ES-I3 (cell line): Measurements from ENCODE around the gene FYB1.

ENCODE experiments used
- H3K36me3 ChIP-seq: 2 replicates; pipeline ENCODE4 v1.6.1; 2013; ENCODE audit warnings: mild to moderate bottlenecking, low read length, control low read depth, moderate library complexity; ENCODE audit not compliant: insufficient read depth
- H3K4me1 ChIP-seq: 2 replicates; pipeline ENCODE4 v1.6.1; 2013; ENCODE audit warnings: mild to moderate bottlenecking, control low read depth, low read length; ENCODE audit not compliant: insufficient read depth
- H3K9ac ChIP-seq: 2 replicates; pipeline ENCODE4 v1.6.1; 2013; ENCODE audit warnings: low read depth, mild to moderate bottlenecking, low read length, moderate library complexity
- H3K9me3 ChIP-seq: 2 replicates; pipeline ENCODE4 v1.6.1; 2013; ENCODE audit warnings: mild to moderate bottlenecking, low read length, moderate library complexity; ENCODE audit not compliant: control insufficient read depth, insufficient read depth

The FYB1 gene

DNA sequence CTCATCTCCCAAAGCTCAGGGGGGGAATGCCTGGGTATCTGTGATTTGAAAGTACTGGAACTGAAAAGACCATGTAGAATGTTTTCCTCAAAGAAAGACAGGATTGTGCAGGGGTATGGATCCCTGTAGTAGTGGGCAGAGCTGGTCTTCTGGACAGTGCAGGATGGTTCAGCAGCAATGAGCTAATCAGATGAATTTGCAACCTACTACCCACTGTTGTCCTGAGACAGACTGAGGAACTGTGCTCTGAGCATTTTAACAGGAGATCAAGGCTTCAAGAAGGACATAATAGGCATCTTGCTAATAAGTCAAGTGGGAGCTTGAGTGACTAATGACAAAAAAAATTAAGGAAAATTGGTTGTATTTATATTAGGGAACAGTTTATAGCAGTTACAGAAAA is 61.7 kb downstream of the FYB1 start:
- H3K36me3 ChIP-seq: no peaks in the 10 kb centered on the region
- no peaks in the 10 kb centered on the region for H3K9me3 ChIP-seq
- no peak overlapping the region for H3K9ac ChIP-seq
- no peaks in the 10 kb centered on the region for H3K4me1 ChIP-seq

DNA sequence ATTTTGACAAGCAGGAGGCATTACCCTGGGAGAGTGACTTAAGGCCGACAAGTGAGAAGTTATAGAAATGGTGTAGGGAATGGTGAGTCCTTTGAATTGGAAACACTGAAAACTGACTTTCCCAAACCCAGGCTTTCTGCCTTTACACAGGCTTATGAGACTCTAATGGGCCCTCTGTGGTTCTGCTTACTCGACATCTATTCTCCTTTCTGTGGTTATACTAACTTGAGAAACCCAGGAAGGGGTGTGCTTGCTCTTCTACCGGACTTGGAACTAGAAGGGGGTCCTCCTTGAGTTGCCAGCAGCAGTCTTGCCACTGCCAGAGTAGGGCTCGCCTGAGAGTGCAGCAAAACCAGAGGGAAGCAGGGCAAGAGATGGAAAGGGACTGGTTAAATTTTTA is 63.3 kb downstream of the FYB1 start:
- Histone ChIP-seq H3K4me1 (no peaks in the 10 kb centered on the region), H3K36me3 (no peaks in the 10 kb centered on the region), H3K9me3 (no peaks in the 10 kb centered on the region), H3K9ac (no peak overlapping the region)

DNA sequence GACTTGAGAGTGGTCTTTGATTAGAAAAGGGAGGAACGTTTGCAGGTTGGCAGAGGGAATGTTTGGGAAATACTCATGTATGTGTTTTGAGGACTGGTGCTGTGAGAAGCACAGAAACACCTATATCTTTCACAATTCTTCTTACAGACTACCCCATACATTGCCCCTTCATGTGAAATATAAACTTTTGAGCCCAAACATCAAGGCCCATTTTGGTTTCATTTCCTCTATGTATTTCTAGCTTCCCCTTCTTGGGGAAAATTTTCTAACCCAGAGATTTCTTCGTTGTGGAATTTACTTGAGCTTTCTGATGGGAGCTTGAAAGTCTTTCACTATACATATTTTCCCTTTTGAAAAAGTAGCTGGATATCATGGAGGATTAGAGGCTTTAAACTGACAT is 67.6 kb downstream of the FYB1 start:
- no peaks in the 10 kb centered on the region for H3K36me3 ChIP-seq

DNA sequence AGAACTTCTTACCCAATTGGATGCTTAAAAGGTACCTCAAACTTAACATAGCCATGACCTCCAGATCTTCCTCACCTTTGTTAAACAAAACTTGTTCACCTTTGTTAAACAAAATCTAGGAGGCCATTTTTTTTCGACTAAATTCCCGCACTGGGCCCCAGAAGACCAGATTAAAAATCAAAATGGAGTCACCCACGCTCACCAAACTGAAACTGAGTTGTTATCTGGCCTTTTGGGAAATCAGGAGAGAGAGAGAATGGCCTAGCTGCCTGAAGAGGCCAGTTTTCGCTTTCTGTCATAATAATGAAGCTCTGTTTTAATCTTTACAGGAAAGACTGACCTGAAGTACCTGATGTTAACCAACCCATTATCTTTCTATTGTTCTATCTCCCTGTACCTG is 69.4 kb downstream of the FYB1 start:
- Histone ChIP-seq H3K4me1 (no peaks in the 10 kb centered on the region), H3K9me3 (no peaks in the 10 kb centered on the region), H3K36me3 (no peaks in the 10 kb centered on the region), H3K9ac (no peak overlapping the region)

More for the DNA sequence above, 67.6 kb downstream of the FYB1 start:
- H3K9me3 ChIP-seq: no peaks in the 10 kb centered on the region
- no peak overlapping the region for H3K9ac ChIP-seq
- no peaks in the 10 kb centered on the region for H3K4me1 ChIP-seq

DNA sequence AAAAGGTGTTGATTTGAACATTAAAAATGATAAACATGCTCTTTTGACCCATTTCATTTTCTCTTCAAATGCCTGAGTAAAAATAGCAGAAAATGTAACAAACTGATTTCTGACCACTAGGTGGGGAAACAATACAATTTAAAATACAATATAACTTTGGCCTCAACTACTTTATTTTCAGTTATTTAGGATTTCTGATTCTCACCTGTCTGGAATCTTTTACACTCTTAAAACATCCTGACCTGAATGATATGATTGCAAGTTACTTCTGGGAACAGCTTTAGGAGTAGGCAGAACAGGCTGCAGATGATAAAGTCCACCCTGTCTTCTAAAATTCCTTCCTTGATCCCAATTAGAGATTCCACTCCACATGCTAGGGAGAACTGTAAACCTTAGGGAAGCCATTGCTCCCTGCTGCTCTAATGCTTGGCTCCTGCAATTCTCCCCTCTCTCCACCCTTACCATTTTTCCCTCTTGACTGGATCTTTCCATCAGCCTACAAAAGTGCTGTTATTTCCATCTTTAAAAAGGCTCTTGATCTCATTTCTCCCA is 70.3 kb downstream of the FYB1 start:
- H3K9ac ChIP-seq: no peak overlapping the region
- H3K36me3 ChIP-seq: no peaks in the 10 kb centered on the region
- H3K4me1 ChIP-seq: no peaks in the 10 kb centered on the region
- H3K9me3 ChIP-seq: no peaks in the 10 kb centered on the region

DNA sequence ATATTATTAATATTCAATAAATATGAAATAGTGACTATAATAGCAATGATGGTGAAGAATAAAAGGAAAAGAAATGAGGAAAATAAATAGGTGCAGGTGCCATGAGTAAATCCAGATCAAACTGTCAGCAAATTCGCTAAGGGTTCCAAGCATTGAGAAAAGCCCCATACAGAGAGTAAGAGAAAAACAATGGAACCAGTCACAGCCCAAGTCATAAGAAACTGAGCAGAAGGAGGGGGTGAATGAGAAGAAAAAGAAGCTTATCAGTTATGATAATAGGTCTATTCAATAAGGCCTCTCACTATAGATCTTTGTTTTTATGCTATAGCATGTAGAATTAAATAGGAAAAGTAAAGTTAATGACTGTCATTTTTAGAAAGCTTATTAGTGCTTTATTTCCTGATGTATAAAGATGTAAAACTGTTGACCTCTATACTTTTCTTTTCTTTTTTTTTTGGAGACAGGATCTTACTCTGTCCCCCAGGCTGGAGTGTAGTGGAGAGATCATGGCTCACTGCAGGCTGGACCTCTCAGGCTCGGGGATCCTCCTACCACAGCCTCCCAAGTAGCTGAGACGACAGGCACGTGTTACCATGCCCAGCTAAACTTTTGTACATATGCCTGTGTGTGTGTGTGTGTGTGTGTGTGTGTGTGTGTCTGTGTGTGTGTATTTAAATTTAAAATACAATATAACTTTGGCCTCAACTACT is 72.4 kb downstream of the FYB1 start:
- H3K36me3 ChIP-seq: no peaks in the 10 kb centered on the region

DNA sequence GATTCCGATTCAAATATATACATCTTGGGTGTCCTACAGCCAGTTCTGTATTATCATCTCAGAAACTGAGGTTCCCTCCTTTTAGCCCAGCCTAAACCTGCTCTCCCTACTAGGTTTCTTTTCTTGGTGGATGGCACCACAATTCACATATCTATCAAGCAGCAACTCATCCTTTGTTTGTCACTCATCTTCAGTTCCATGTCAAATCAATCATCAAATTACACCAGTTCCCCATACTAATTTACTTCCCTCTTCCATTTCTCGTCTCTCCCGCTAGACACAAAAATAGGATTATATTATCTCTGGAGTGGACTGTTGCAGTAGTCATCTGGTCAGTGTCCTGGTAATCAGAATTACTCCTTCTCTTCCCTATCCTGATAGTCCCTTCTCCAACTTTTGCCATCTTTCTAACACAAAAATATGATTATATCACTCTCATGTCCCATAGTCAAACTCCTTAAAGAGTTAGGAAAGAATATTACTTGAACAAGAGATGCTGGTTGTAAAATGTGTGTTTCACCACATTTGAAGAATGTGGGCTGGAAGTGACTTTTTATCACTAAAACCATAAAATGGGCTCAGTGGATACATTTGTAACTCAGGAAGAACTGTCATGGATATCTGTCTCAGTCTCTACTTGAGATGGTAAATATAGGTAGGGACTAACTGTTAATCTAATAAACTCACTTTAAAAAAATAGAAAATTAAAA is 76.1 kb downstream of the FYB1 start:
- Histone ChIP-seq H3K9me3 (no peaks in the 10 kb centered on the region), H3K36me3 (no peaks in the 10 kb centered on the region), H3K9ac (no peak overlapping the region), H3K4me1 (no peaks in the 10 kb centered on the region)

More for the DNA sequence above, 72.4 kb downstream of the FYB1 start:
- Histone ChIP-seq H3K9ac (no peak overlapping the region), H3K4me1 (no peaks in the 10 kb centered on the region), H3K9me3 (no peaks in the 10 kb centered on the region)

DNA sequence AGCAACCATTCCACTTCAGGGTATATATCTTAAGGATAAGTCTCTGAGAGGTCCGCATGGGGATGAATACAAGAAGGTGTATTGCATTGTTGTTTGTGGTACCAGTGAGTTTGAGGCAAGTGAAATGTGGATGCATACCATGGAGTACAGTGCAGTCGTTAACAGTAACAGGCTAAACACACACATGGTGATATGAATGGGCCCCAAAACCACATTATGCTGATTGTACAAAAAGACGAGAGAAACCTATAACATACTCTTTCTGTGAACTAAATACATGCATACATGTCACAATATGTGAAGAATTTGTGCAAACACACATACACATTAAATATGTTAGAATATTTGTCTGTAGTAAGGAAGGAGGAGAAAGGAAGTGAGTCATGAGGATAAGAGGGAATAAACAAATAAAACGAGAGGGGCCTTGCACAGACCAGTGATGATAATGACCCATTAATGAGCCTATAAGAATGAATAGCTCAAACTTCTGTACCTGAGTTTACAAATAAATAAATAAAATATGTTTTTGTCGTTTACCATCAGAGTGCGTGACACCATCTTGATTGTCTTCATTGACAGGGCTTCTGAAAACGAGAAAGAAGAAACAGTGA is 78.7 kb downstream of the FYB1 start:
- no peaks in the 10 kb centered on the region for H3K36me3 ChIP-seq
- H3K9ac ChIP-seq: no peak overlapping the region
- H3K9me3 ChIP-seq: no peaks in the 10 kb centered on the region
- no peaks in the 10 kb centered on the region for H3K4me1 ChIP-seq

DNA sequence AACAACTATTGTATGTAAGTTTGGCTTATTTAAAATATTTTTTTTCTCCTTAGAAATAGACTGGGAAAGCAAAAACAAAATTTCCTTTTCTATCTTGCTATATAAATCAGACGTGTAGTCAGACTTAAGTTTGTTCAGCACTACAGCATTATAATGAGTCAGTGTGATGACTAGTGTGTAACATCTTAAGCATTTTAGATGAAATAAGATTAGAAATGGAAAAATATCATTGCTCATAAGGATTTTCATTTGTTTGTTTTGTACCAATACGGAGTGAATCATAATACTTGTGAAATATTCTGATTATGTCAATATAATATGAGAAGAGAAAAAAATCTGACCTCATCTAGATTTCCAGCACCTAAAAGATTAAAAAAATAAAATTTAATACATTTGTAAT is 80.5 kb downstream of the FYB1 start:
- no peaks in the 10 kb centered on the region for H3K4me1 ChIP-seq
- H3K36me3 ChIP-seq: no peaks in the 10 kb centered on the region
- H3K9ac ChIP-seq: no peak overlapping the region
- H3K9me3 ChIP-seq: no peaks in the 10 kb centered on the region

DNA sequence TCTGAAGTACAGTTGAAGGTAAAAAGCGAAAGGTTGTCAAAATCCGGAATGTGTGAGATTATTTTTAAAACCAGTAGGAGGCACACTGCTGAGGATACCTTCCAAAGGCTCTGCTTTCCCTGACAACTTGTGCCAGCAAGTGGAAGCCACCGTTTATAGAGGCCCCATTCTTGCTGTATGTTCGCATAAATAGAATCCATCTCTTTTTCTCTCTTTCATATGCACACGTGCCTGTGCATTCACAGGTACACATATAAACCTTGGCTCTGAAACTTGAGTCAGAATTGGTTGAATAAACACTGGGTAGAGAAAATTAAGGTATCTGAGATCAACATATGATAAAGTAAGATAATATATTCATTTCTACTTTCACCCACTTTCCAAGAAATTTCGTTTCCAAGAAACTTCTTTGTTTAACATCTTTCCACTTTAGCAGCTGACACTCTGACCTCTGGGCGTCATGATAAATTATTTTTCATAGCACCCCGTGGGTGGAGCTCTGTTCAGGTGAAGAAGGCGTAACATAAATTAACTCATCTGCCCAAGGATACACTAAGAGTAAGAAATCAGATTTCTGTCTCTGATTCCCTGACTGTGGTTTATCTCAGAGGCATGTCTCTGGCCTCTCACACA is 81.4 kb downstream of the FYB1 start:
- Histone ChIP-seq H3K4me1 (no peaks in the 10 kb centered on the region), H3K36me3 (no peaks in the 10 kb centered on the region), H3K9me3 (no peaks in the 10 kb centered on the region), H3K9ac (no peak overlapping the region)

DNA sequence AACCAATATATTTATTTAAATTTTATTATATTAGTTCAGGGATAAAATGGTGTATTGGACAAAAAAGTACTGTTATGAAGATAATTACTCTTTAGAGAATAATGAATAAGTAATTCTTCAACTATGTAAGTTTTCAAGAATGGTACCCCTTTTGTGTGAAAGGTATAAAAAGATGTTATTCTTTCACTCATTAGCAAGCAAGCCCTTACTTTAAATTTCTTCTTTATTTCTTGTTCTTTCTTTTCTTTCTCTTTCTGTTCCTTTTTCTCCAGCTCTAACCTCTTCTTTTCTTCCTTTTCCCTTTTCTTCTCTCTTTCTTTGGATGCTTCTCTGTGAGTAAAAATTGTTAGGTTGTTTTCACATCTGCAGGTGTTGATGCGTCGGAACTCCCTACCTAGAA is 82.0 kb downstream of the FYB1 start:
- no peaks in the 10 kb centered on the region for H3K9me3 ChIP-seq
- H3K36me3 ChIP-seq: no peaks in the 10 kb centered on the region
- no peaks in the 10 kb centered on the region for H3K4me1 ChIP-seq
- no peak overlapping the region for H3K9ac ChIP-seq

DNA sequence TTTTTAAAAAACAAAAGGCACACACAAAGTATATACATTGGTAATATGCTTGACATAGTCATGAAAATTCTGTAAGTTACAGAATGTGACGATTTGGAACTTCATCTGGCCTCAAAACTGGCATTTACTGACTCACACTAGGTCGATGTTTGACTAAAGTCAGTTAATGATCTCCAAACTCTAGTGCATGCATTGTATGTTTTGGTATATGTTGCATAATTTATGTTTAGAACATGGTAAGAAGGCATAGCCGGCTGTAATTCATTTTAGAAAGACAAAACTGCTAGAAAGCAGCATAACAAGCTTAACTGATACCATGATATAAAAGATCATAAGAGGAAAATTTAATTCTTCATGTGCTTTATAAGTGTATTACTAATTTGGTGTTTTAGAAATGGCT is 86.6 kb downstream of the FYB1 start:
- H3K9ac ChIP-seq: no peak overlapping the region
- no peaks in the 10 kb centered on the region for H3K36me3 ChIP-seq
- no peaks in the 10 kb centered on the region for H3K4me1 ChIP-seq
- no peaks in the 10 kb centered on the region for H3K9me3 ChIP-seq

DNA sequence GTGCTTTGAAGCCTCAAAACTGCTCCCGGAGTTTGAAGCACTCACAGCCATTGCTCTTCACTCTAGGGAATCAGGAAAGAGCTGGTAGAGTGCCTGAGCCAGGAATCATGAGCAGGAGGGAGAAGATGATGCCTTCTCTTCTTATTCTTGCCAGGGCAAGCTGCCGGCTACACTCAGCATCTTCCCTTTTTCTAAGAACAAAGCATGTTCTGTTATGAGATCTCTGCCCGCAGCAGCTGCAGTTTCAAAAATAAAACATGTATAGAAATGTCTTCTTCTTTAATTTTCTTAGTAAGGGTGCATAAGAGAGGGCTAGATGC is 87.3 kb downstream of the FYB1 start:
- Histone ChIP-seq H3K36me3 (no peaks in the 10 kb centered on the region), H3K9ac (no peak overlapping the region), H3K9me3 (no peaks in the 10 kb centered on the region), H3K4me1 (no peaks in the 10 kb centered on the region)

DNA sequence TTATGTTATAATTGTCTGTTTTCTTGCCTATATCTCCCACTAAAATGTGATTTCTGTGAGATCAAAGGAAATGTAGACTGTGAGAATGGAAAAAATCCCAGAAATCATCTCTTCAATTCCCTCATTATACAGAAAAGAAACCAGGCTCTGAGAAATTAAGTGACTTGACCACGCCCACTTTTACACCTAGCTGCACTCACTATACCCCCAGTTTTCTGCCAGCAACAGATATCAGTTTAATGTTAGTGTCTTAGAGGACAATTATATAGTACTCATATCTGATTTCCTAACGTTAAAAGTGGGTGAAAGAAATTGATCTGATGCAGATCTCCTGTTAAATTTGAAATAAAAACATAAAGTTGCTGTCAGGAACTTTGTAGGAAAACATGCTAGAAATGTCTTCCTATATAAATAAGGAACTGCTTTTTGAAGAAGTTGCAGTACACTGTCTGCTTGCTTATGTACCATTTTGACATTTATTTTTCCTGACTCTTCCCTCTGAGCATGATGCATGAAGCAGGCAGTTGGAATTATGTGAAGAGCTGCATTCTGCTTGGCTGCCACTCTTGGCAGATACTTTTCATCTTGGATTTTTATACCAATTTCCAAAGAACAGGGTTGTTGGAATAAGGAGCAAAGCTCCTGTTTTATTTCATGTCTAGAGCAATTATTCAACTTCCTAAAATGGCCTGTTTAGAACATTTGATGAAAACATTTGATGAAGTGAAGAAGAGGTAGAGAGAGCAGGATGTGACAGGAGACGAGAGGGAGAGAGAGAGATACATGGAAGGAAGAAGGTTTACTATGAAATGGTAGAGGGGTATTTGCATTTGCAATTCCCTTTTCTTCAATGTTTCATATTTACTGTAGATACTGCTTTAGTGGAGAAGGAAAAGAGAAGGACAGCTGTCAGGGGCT is 87.9 kb downstream of the FYB1 start:
- no peaks in the 10 kb centered on the region for H3K36me3 ChIP-seq
- H3K4me1 ChIP-seq: no peaks in the 10 kb centered on the region
- no peaks in the 10 kb centered on the region for H3K9me3 ChIP-seq
- no peak overlapping the region for H3K9ac ChIP-seq
